GM18909 (cell line): ENCODE data around the gene RBAK.
"Not testable (repeated sequence)": the region's sequence is repeated elsewhere in the genome, so short reads cannot be mapped to it uniquely, and the experiment has no call there.

Experiments
- ATAC-seq: cut with Tn5 transposase; IDR thresholded peaks from one replicate; pipeline ENCODE4 v1.9.1; 2021; ENCODE audit warnings: mild to moderate bottlenecking; ENCODE audit not compliant: unreplicated experiment, poor library complexity

Gene RBAK

GRCh38 chr7:5047127-5047526 lies 1.5 kb downstream of the RBAK start:
- not testable (repeated sequence) for ATAC-seq

GRCh38 chr7:5050676-5051075 lies 5.0 kb downstream of the RBAK start:
- no peak for ATAC-seq

GRCh38 chr7:5051731-5052130 lies 6.1 kb downstream of the RBAK start:
- ATAC-seq, result not testable (repeated sequence)

- ATAC-seq, result no peak
Measured at GRCh38 chr7:5053175-5053574, 7.5 kb downstream of the RBAK start.

- ATAC-seq, result no peak
Measured at GRCh38 chr7:5063698-5064097, 18.0 kb downstream of the RBAK start.

GRCh38 chr7:5064391-5065106 lies 18.9 kb downstream of the RBAK start:
- no peak for ATAC-seq

- ATAC-seq, result no peak
Measured at GRCh38 chr7:5065107-5065407, 19.4 kb downstream of the RBAK start.

GRCh38 chr7:5068521-5068920 lies 22.9 kb downstream of the RBAK start:
- no peak for ATAC-seq

GRCh38 chr7:5070206-5070605 lies 24.5 kb downstream of the RBAK start:
- ATAC-seq, result no peak

- ATAC-seq, result not testable (repeated sequence)
Measured at GRCh38 chr7:5075187-5075586, 29.5 kb downstream of the RBAK start.

- no peak for ATAC-seq
Measured at GRCh38 chr7:5077740-5078139, 32.1 kb downstream of the RBAK start.

- no peak for ATAC-seq
Measured at GRCh38 chr7:5082806-5083205, 37.1 kb downstream of the RBAK start.

GRCh38 chr7:5083311-5083711 lies 37.7 kb downstream of the RBAK start:
- no peak for ATAC-seq

GRCh38 chr7:5086256-5086655 lies 40.6 kb downstream of the RBAK start:
- no peak for ATAC-seq

GRCh38 chr7:5088228-5088833 lies 42.7 kb downstream of the RBAK start:
- ATAC-seq, result not testable (repeated sequence)

- ATAC-seq, result no peak
Measured at GRCh38 chr7:5088906-5089305, 43.2 kb downstream of the RBAK start.

- ATAC-seq, result no peak
Measured at GRCh38 chr7:5093948-5094347, 48.3 kb downstream of the RBAK start.

- ATAC-seq, result no peak
Measured at GRCh38 chr7:5094641-5095040, 49.0 kb downstream of the RBAK start.

- no peak for ATAC-seq
Measured at GRCh38 chr7:5116359-5116758, 70.7 kb downstream of the RBAK start.

- no peak for ATAC-seq
Measured at GRCh38 chr7:5117095-5117970, 71.7 kb downstream of the RBAK start.
